Measurements from ENCODE around the gene FKBP9.
"Not testable (repeated sequence)": the region's sequence is repeated elsewhere in the genome, so short reads cannot be mapped to it uniquely, and the experiment has no call there.

Gene FKBP9

GRCh38 chr7:32952876-32953275 is 4.4 kb upstream of the FKBP9 start:
- no peak for DNase-seq (ENCODE audit: low spot score)

GRCh38 chr7:32958046-32959025 is 1.1 kb downstream of the FKBP9 start:
- peak; percentile 66 for DNase-seq (ENCODE audit: low spot score)

GRCh38 chr7:32963880-32964301 is 6.7 kb downstream of the FKBP9 start:
- DNase-seq (ENCODE audit: low spot score) = peak; percentile 5

GRCh38 chr7:32964461-32965159 is 7.4 kb downstream of the FKBP9 start:
- peak; percentile 52 for DNase-seq (ENCODE audit: low spot score)

GRCh38 chr7:32966489-32967267 is 9.4 kb downstream of the FKBP9 start:
- DNase-seq (ENCODE audit: low spot score) = not testable (repeated sequence)

- not testable (repeated sequence) for DNase-seq (ENCODE audit: low spot score)
Observed at GRCh38 chr7:32967268-32967582, 10.0 kb downstream of the FKBP9 start.

- DNase-seq (ENCODE audit: low spot score) = not testable (repeated sequence)
Observed at GRCh38 chr7:32971967-32972366, 14.7 kb downstream of the FKBP9 start.

- not testable (repeated sequence) for DNase-seq (ENCODE audit: low spot score)
Observed at GRCh38 chr7:32977159-32977558, 19.9 kb downstream of the FKBP9 start.

- not testable (repeated sequence) for DNase-seq (ENCODE audit: low spot score)
Observed at GRCh38 chr7:32979246-32979645, 22.0 kb downstream of the FKBP9 start.

- DNase-seq (ENCODE audit: low spot score) = not testable (repeated sequence)
Observed at GRCh38 chr7:32979902-32980301, 22.7 kb downstream of the FKBP9 start.

- DNase-seq (ENCODE audit: low spot score) = not testable (repeated sequence)
Observed at GRCh38 chr7:32988148-32988547, 30.9 kb downstream of the FKBP9 start.

GRCh38 chr7:32991068-32991585 is 33.9 kb downstream of the FKBP9 start:
- DNase-seq (ENCODE audit: low spot score) = not testable (repeated sequence)

- DNase-seq (ENCODE audit: low spot score) = not testable (repeated sequence)
Observed at GRCh38 chr7:32991975-32992700, 34.9 kb downstream of the FKBP9 start.

GRCh38 chr7:32992750-32993149 is 35.5 kb downstream of the FKBP9 start:
- not testable (repeated sequence) for DNase-seq (ENCODE audit: low spot score)

- not testable (repeated sequence) for DNase-seq (ENCODE audit: low spot score)
Observed at GRCh38 chr7:32997956-32998355, 40.7 kb downstream of the FKBP9 start.

- not testable (repeated sequence) for DNase-seq (ENCODE audit: low spot score)
Observed at GRCh38 chr7:32998361-32999171, 41.3 kb downstream of the FKBP9 start.

GRCh38 chr7:32999380-32999779 is 42.1 kb downstream of the FKBP9 start:
- not testable (repeated sequence) for DNase-seq (ENCODE audit: low spot score)

- not testable (repeated sequence) for DNase-seq (ENCODE audit: low spot score)
Observed at GRCh38 chr7:33003111-33003510, 45.9 kb downstream of the FKBP9 start.

GRCh38 chr7:33004104-33004616 is 46.9 kb downstream of the FKBP9 start:
- DNase-seq (ENCODE audit: low spot score) = not testable (repeated sequence)

- not testable (repeated sequence) for DNase-seq (ENCODE audit: low spot score)
Observed at GRCh38 chr7:33005193-33005592, 48.0 kb downstream of the FKBP9 start.

All from pons (tissue), 1 donor.